Ureter (tissue), 1 donor: ENCODE results near the gene DPH1. TPM values are rescaled to one million over a fixed set of nuclear protein-coding genes. Genes with fewer than 3 reads are reported as not detected.
A peak's percentile ranks its signal among the peaks of the same experiment; 100 is the strongest.

Experiments
- DNase-seq: peaks from one replicate; pipeline ENCODE4 v3.0.0-alpha.2; 2020; ENCODE audit warnings: low spot score
- total RNA-seq: library from RNA; stranded (reverse); gene quantifications from one replicate; pipeline ENCODE4 v1.2.4, GENCODE V29; 2023
- donor health status: DM: yes; HTN: yes; CAD: no.

DPH1 gene
- total RNA-seq, 1 donor from 2014 or later = 68.8 TPM

DNA sequence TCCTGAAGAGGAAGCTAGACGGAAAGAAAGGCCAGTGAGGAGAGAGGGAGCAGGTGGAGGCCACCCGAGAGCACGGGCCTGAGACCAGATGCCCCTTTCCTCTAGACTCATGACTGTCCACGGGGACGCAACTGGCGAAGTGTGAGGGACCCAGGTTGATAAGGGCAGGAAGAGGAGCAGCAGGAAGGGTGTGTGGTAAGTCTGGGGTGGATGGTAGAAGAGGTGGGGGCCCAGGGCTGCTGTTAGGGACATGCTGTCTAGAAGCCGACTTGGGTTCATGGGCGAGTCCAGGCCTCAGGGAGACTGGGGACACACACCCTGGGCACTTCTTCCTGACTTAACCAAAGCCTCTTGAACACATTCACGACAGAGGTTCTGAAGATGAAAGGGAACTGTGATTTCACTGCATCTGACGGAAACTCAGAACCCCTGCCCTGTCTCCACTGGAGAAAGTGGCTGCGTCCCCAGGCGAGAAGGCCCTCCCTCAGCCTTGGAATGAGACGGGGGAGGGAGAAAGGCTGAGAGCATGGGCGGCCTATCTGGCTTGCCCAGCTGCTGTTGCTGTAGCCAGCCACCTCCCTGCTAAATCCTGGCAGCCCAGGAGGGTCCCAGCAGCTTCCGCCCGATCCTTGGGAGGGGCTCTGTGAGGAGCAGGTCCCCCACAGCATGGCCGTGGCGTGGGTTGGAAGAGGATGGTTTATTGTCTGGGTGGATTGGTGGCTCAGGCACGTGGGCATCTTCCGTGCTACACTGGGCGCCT lies 30.9 kb downstream of the DPH1 start:
- DNase-seq = no peak

DNA sequence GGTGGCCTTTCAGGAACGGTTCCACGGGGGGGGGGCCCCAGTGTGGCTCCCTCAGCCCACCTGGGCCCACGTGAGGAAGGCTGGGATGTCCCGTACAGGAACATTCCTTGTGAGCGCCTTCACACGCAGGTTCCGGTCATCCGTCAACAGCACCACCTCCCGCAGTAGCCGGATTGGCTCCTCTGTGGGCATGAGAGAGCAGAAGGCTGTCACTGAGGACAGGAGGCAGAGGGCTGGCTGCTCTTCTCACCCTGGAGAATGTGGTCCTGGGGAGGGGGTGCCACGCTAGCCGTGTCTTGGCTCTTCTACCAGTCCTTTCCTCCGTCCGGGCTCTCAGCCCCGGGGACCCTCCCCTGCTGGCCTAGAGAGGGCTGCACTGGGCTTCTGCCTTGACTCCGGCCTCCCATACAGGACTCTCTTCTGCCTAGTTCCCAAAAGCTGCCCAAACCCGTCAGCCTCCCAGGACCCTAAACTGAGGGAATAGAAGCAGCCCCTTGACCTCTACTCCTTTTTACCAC lies 31.5 kb downstream of the DPH1 start:
- DNase-seq = no peak

- no peak for DNase-seq
These were observed 32.7 kb downstream of the DPH1 start for GRCh38 chr17:2062571-2063183.

DNA sequence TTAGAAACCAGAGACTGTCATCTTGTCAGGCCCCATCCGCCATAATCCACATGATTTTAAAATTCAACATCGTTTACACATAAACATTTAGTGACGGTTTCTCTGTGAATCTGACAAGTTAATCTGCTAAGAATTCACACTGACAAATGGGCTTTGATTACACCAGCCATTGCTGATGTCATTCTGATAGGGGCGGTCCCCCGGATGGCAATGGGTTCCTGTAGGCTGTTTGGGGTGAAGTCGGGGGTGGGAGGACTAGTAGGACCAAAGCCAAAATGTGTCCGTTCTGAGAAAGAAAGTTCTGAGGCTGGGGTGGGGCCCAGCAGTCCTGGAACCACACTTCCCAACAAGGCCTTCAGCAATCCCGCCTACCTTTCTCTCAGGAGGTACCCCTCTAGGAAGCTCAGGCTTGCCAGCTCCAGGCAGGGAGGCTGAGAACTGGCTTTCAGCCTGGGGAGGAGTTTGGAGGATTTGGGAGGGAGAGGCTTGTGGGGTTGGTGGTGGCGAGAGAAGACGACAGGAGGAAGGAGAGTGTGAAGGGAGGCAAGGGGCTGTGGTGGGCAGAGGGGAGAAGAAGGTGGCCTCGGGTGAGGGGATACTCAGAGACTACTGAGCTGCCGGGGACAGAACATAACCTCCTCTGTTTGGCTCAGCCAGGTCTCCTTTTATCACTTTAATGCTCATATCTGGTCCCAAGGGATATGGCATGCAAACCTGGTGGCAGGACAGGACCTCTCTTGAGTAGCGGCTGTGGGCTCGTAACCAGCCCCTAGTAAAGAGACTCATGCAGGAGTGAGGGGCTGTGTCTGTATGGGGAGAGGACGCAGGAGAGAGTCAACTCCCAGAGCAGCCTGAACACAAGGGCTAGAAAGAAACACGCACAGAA lies 33.6 kb downstream of the DPH1 start:
- no peak for DNase-seq

DNA sequence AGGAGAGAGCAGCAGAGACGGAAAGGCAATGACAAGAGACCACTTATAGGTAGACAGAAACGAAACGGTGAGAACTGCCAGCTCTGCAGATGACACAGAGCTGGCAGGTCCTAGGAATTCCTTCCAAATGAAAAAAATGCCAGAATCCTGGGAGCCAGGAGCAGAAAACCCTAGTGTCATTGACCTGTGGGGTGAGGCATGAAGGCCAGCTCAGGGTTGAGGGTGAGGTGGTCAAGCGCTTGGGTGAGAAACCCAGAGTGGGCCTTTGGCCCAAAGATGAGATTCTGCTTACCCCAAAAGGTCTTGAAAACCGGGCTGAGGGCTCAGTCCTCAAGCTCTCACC lies 34.2 kb downstream of the DPH1 start:
- DNase-seq = no peak

DNA sequence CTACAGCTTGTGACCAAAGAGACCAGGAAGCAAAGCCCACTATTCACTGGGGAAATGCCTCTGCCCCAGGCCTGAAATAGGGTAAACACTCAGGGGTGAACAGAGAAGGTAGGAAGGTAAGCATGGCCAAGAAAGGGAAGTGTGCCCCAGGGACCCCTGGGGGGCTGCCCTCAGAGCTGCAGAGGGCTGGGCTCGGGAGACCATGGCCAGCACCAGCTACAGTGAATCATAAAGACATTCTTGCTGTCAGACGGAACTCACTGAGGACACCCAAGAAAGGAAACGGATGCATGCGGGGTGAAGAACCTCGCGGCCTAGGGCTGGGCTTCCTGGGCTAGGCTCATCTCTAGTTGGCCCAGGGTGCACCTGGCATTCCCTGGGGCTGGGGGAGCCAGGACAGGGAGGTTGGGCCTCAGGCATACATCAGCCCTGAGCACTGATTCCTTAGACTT lies 34.6 kb downstream of the DPH1 start:
- no peak for DNase-seq

- no peak for DNase-seq
These were observed 35.2 kb downstream of the DPH1 start for GRCh38 chr17:2064980-2065785.

DNA sequence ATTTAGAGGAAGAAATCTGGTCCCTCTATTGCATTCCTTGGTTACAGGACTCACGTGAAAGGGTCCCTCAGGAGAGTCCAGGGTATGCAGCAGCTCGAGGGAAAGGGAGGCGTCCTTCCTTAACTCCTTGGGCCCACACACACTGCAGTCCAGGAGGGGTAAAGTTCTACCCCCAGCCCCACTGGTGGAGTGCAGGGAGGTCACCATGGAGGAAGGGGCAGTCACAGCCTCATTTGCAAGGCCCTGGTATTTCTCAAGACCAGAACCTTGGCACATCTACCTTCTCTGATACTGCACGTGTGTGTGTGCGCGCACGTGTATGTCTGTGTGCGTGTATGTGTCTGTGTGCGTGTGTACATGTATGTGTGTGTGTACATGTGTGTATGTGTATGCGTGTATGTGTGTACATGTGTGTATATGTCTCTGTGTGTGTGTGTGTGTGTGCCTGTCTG lies 36.0 kb downstream of the DPH1 start:
- DNase-seq = no peak

- DNase-seq = no peak
These were observed 37.2 kb downstream of the DPH1 start for GRCh38 chr17:2067048-2067561.

- no peak for DNase-seq
These were observed 37.7 kb downstream of the DPH1 start for GRCh38 chr17:2067608-2068024.

DNA sequence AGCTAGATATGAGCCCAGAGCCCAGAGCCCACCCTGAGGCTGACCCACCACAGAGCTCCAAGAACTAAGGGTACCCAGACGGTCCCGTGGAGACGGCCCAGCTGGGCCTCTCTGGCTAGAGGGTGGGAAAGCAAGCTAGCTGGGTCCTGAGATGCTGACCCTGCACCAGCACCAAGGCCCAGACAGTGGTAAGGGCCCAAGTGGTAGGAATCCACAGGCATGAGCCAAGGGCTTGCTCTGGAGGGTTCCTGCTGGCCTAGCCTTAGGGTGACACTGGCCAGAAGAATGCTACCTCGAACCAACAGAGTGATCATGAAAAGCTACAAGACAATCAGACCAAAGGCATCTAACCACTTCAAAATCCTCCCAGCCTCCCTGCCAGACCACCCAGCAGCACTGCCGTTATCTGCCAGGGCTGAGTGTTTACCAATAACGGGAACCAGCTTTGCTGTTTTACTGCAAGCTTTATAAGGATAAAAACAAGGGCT lies 38.1 kb downstream of the DPH1 start:
- no peak for DNase-seq

DNA sequence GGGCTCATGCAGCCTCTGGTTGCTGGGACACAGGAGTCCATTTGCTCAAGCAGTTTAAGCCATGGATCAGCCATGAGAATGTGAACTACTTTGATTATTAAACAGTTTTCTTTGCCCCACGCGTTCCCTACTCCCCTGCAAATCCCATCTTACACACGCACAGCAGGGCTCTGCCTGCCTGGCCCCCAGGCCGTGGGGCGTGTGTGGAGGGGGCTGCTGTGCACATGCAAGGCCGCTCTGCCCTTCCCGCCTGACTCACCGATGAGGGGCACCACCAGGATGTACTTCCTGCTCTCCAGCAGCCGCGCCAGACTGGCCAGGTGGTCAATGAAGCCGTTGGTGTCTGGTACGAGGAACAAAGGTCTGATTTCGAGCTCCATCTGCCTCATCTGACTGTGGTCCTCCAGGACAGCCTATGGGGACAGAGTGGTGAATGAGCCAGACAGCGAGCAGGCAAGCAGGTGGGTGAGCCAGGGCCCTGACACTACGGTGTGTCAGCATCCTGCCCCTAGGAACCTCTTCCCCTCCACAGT lies 38.6 kb downstream of the DPH1 start:
- DNase-seq = no peak

DNA sequence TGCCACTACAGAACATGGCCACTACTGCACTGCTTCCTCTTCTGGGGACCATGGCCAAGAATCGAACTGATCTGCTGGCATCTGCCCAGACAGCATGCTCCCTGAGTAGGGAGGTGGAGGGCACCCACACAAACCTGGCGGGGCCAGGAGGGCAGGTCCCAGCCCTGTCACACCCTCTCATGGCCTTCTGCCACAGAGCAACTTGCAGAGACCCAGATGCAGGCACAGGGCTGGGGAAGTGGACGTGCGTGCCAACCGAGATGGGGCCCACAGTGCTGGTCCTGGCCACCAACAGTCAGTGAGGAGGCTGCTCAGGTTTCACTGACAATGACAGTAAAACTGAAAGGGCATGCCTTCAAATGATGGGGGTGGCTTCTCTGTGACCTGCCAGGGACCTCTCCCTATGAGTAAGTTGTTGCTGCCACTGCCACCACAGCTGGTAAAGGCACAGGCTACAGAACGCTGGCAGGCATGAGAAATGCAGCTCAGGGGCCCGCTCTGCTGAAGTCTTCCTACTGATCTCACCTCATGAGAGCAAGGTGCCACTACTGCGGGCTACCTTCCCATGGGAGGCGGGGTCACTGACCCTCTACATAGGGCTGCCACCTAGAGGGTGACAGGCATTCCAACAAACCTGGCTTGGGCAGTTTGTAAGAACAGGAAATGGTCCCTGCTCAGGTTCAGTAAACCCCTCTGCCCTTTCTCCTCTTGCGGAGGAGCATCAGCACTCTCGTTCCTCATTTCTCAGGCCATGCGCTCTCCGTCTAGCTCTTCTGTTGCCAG lies 40.5 kb downstream of the DPH1 start:
- DNase-seq = no peak

DNA sequence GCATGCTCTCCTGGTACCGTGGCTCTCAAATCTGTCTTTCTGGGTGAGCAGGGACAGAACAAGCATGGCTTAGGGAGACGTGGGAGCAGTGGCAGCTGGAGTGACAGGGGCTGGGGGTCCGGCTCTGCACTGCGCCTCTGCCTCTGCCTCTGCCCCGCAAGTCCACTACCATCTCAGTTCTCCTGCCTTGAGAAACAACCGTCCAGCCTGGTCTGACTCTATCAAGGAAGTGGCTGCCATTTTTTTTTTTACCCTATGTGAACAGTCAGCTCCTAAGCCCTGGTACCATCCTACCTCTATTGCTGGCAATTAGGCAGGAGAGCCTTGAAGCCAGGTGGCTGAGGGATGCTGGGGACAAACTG lies 41.1 kb downstream of the DPH1 start:
- no peak for DNase-seq

DNA sequence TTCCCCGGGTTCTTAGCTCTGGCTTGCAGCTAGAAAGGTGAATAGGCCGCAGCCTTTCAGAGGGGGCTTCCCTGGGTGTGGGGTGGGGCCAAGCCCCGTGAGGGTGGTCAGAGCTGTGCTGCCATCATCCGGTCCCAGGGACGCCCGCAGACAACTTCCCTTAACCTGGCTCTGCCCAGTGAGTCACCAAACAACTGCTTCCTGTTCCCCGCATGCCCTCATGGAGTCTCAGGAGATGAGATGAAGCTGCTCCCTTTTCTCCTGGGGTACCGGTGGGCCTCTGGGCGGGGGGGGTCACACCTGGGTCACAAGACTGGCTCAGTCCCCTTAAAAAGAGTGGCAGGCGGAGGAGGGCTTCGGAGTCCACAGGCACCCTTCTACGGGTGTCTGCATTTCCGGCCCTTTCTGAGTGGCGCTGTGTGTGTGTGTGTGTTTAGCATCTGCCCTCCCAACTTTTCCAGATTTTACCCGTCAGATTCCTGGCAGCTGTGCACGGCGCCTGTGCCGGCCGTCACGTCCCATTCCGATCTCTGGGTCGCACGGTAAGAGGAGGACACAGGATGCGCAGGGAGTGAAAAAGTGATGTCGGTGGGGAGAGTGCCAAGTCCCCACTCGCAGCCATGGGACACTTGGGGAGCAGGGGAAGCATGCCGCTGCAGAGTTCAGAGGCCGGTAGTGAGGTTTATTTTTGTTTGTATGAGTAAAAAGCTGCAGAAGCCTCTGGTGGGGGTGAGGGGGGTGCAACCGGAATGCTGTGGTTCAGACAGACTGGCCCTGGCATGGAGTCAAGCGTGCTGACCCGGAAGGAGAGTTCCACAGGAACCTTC lies 41.7 kb downstream of the DPH1 start:
- DNase-seq = peak; percentile 82

DNA sequence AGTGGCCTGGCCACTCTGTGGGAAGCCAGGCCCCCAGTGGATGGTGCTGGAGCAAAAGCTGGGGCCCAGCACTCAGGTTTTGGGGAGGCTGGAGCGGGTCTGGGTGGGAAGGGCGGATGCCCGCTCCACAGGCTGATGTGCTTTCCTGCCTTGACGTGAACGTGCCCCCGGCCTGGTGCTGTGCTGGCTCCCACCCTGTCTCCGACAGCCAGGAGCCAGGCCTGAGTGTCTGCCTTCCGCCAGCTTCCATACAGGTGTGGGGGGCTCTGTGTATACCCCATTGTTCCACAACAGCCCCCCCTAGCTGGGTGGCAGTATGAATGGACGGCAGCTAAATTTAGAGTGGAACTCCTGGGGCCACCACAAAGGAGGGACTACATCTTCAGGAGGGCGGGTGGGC lies 45.0 kb downstream of the DPH1 start:
- DNase-seq = no peak

GRCh38 chr17:2075336-2076086 lies 45.6 kb downstream of the DPH1 start:
- no peak for DNase-seq
